GM12878 (cell line): ENCODE data around the gene SMARCA4. TPM values are rescaled to one million over a fixed set of nuclear protein-coding genes. Genes with fewer than 3 reads are reported as not detected.

Experiments used
- CTCF ChIP-seq, 3 experiments: IDR thresholded peaks in 2 of 3; conservative IDR thresholded peaks in 1 of 3; 2 replicates each; pipeline ENCODE4 v1.5.1; 2011; ENCODE audit warnings: low read depth in 3 of 3, low read length in 3 of 3, mild to moderate bottlenecking in 3 of 3, control low read depth in 2 of 3, moderate library complexity in 2 of 3, inconsistent platforms in 1 of 3, mixed read lengths in 1 of 3; ENCODE audit not compliant: control insufficient read depth in 2 of 3, insufficient read depth in 1 of 3; ENCODE audit errors: extremely low read depth in 1 of 3
- EED ChIP-seq: sonication (generic); IDR thresholded peaks from 2 replicates; pipeline ENCODE4 v1.6.1; 2016; ENCODE audit warnings: antibody characterized with exemption, low read depth
- MTA2 ChIP-seq: fragments of 450-650 bp; IDR thresholded peaks from 2 replicates; pipeline ENCODE4 v1.6.1; 2016; ENCODE audit warnings: low read depth, mild to moderate bottlenecking, moderate library complexity
- PAX5 ChIP-seq: IDR thresholded peaks from 2 replicates; pipeline ENCODE4 v1.6.1; 2011; ENCODE audit warnings: low read depth, low read length, borderline replicate concordance
- REST ChIP-seq: IDR thresholded peaks from 2 replicates; pipeline ENCODE4 v1.6.1; 2012; ENCODE audit warnings: mild to moderate bottlenecking, low read depth, low read length
- SREBF1 ChIP-seq: IDR thresholded peaks from 2 replicates; pipeline ENCODE4 v1.6.1; 2012; ENCODE audit warnings: mild to moderate bottlenecking, low read length
- STAT1 ChIP-seq: fragments of 450-650 bp; conservative IDR thresholded peaks from 2 replicates; pipeline ENCODE4 v1.6.1; 2014; ENCODE audit warnings: antibody characterized with exemption, mild to moderate bottlenecking
- ZNF207 ChIP-seq: fragments of 450-650 bp; IDR thresholded peaks from 2 replicates; pipeline ENCODE4 v1.6.1; 2014; ENCODE audit warnings: antibody characterized with exemption, mild to moderate bottlenecking, borderline replicate concordance
- polyA plus RNA-seq, 11 experiments: library from polyadenylated mRNA; depleted of rRNA in 4 of 11; unstranded in 6 of 11; stranded (reverse) in 5 of 11; fragments of >200 nt; fragmentation: Nextera tagmentation in 4 of 11; fragmentation: Illumina TruSeq in 1 of 11; extraction: Ambion mirVana in 4 of 11; extraction: Trizol in 1 of 11; gene quantifications; 1 replicate in 1 of 11; 2 replicates in 10 of 11; pipeline versions ENCODE4 v1.2.1 to v1.2.3, GENCODE V29; 2011 to 2016; ENCODE audit warnings: inconsistent platforms in 2 of 11, missing spikeins in 2 of 11, low read depth in 1 of 11
- total RNA-seq, 4 experiments: library from RNA; depleted of rRNA in 3 of 4; stranded (reverse); fragments of >200 nt in 3 of 4; fragmentation: Illumina TruSeq in 1 of 4; extraction: Trizol in 1 of 4; gene quantifications; 2 replicates each; pipeline versions ENCODE4 v1.2.1 to v1.2.3, GENCODE V29; 2013 to 2021
- TF ChIP-seq, protein P1 (sequence below): fragments of 450-650 bp; formaldehyde crosslinking; IDR thresholded peaks from 2 replicates; pipeline ENCODE4 v1.4.0; 2022; ENCODE audit warnings: mild to moderate bottlenecking, moderate library complexity
- TF ChIP-seq, protein P2 (sequence below): fragments of 450-650 bp; IDR thresholded peaks from 2 replicates; pipeline ENCODE4 v1.6.1; 2017; ENCODE audit warnings: mild to moderate bottlenecking

SMARCA4 gene
- total and polyA plus RNA-seq, 10 of the 15 experiments (the other 5 are each of a cell fraction or from before 2014, with no cell fraction given), result 22.4 to 175 (median 57.4) TPM

DNA sequence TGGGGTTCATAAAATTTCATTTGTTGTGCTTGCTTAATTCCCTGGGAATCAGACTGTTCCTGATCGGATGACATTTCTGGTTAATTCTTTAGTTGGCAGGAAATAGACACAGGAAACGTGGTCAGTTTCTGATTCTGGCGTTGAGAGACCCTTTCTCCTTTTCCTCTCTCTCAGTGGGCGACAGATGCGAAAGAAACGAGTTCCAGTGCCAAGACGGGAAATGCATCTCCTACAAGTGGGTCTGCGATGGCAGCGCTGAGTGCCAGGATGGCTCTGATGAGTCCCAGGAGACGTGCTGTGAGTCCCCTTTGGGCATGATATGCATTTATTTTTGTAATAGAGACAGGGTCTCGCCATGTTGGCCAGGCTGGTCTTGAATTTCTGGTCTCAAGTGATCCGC lies 139.2 kb downstream of the SMARCA4 start (continued):
- TF ChIP-seq, protein P1, sequence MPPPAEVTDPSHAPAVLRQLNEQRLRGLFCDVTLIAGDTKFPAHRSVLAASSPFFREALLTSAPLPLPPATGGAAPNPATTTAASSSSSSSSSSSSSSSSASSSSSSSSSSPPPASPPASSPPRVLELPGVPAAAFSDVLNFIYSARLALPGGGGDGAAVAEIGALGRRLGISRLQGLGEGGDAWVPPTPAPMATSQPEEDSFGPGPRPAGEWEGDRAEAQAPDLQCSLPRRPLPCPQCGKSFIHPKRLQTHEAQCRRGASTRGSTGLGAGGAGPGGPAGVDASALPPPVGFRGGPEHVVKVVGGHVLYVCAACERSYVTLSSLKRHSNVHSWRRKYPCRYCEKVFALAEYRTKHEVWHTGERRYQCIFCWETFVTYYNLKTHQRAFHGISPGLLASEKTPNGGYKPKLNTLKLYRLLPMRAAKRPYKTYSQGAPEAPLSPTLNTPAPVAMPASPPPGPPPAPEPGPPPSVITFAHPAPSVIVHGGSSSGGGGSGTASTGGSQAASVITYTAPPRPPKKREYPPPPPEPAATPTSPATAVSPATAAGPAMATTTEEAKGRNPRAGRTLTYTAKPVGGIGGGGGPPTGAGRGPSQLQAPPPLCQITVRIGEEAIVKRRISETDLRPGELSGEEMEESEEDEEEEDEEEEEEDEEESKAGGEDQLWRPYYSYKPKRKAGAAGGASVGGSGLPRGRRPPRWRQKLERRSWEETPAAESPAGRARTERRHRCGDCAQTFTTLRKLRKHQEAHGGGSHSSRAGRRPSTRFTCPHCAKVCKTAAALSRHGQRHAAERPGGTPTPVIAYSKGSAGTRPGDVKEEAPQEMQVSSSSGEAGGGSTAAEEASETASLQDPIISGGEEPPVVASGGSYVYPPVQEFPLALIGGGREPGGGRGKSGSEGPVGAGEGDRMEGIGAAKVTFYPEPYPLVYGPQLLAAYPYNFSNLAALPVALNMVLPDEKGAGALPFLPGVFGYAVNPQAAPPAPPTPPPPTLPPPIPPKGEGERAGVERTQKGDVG (CRISPR knock-in tag), result no peak
- TF ChIP-seq ZNF207 (no peak), REST (no peak), EED (no peak), PAX5 (no peak), STAT1 (no peak), MTA2 (no peak), CTCF (IDR thresholded peaks at IDR 0.05 in 2 of 3, conservative IDR thresholded peaks at IDR 0.05 in 1 of 3; ENCODE audit: control insufficient read depth in 2 of 3, extremely low read depth in 1 of 3, insufficient read depth in 1 of 3, low read depth in 3 of 3, low read length in 3 of 3) (no peak), SREBF1 (no peak)
- TF ChIP-seq, protein P2, sequence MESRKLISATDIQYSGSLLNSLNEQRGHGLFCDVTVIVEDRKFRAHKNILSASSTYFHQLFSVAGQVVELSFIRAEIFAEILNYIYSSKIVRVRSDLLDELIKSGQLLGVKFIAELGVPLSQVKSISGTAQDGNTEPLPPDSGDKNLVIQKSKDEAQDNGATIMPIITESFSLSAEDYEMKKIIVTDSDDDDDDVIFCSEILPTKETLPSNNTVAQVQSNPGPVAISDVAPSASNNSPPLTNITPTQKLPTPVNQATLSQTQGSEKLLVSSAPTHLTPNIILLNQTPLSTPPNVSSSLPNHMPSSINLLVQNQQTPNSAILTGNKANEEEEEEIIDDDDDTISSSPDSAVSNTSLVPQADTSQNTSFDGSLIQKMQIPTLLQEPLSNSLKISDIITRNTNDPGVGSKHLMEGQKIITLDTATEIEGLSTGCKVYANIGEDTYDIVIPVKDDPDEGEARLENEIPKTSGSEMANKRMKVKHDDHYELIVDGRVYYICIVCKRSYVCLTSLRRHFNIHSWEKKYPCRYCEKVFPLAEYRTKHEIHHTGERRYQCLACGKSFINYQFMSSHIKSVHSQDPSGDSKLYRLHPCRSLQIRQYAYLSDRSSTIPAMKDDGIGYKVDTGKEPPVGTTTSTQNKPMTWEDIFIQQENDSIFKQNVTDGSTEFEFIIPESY, result no peak
